Activated CD4-positive, CD25-positive, alpha-beta regulatory T cell (primary cell): ENCODE data around the gene DCANP1.

Experiments used
- DNase-seq, 4 experiments: peaks; one replicate each; lab custom pipeline; 2025; lab: John Stamatoyannopoulos, UW

The DCANP1 gene

DNA sequence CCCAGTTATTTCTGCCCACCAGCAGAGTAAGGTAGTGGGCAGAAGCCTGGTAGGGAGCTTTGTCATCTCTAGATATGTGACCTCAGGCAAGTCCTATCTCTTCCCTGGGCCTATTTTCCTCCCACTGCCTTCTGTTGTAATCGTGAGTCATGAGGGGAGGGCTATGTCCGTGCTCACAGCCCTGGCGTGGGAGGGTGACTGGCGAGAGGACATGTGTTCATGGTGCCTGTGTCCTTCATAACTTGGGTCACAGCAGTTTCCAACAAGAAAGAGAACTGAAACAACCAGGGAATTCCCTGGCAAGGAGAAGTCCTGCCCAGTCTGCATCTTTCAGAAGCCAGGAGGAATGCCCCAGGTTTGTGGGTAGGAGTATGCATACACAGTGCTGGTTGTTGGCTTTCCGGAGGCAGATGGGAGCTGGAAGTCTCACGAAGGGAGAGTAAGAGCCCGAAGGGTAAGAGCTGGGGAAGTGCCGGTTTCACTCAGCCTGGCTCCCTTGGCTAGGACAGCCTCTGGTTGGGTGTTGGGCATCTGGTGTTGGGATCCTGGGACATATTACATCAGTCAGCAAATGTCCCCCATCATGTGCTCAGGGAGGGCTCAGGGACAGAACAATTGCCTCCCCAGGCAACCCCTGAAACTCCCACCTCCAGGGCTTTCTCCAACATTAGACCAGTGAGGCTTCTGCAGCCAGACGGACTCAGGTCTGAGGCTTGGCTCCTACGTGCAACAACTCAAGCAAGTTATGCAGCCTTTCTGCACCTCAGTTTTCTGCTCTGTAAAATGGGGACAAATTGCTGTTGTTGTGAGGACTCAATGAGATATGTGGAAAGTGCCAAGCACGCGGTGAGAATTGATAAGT lies 9.3 kb upstream of the DCANP1 start:
- no peak for DNase-seq

GRCh38 chr5:135455876-135456237 lies 8.7 kb upstream of the DCANP1 start:
- no peak for DNase-seq

DNA sequence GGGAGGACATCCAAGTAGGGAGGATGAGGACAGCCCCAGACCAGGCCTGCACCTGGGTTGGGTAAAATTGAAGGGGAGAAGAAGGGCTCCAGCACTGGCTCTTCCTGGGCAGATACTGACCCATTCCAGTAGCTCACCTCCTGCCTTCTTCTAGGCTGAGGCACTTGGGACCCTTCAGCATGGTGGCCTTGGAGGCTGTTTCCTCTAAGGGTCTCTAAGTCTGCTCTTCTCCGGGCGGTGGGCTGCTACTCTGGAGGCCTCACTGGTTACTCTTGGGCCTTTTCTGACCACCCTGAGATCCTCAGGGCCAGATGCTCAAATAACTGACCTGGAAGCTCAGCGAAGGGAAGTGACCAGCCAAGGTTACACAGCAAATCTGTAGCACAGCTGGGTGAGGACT lies 7.8 kb upstream of the DCANP1 start:
- DNase-seq, result no peak

DNA sequence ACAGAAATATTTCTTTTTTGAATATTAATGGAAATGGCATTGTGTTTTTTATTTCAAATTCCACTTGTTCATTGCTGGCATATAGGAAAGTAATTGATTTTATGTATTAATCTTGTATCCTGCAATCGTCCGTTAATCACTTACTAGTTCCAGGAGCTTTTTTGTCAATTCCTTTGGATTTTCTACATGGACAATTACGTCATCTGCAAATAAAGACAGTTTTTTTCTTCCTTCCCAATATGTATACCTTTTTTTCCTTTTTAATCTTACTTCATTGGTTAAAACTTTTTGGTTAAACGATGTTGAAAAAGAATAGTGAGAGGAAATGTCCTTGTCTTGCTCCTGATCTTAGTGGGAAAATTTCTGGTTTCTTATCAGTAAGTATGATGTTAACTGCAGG lies 6.5 kb upstream of the DCANP1 start:
- DNase-seq, result no peak

- no peak for DNase-seq
These were observed 5.3 kb upstream of the DCANP1 start, which contains the start of gene TIFAB for GRCh38 chr5:135452321-135453030. Gene TIFAB (minus strand): TSS chr5:135452351. CDS start chr5:135449939, 2,412 bp downstream.

- DNase-seq, result no peak
These were observed 4.6 kb upstream of the DCANP1 start for GRCh38 chr5:135451581-135452320.

DNA sequence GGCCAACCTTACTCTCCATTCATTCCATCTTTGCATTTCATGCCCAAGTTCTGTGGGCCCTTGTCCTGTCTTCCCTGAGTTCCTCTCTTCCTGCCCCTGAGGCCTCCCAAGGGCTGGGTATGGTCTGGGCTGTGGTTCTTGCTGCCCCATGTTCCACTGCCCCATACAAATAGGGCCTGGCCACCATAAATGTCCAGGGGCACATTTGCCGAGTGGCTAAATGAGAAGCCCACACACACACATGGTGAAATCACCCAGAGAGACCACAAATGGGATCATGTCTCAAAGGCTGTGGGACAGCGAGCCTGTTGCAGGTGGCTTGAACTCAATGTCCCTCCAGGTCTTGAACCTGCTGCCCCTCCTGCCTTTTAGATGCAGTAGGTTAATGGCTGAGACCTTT lies 3.8 kb upstream of the DCANP1 start:
- no peak for DNase-seq

GRCh38 chr5:135450336-135450735 lies 3.2 kb upstream of the DCANP1 start:
- DNase-seq, result no peak

DNA sequence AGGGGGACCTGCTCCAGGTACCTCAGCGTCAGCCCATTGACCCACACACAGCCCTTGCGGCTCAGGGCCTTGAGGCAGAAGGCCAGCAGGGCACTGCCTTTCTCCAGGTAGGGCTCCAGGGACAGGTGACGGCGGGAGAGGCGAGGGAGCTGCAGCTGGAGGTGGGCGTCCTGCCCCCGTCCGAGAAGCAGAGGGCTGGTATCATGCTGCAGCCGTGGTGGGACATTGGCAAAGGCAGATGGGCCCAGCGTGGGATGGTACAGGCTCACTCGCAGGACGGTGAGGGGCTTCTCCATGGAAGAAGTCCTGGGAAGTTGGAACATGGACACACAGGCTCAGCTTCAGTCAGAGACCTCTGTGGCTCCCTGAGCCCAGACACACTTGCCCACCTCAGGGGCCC lies 2.5 kb upstream of the DCANP1 start:
- no peak for DNase-seq

DNA sequence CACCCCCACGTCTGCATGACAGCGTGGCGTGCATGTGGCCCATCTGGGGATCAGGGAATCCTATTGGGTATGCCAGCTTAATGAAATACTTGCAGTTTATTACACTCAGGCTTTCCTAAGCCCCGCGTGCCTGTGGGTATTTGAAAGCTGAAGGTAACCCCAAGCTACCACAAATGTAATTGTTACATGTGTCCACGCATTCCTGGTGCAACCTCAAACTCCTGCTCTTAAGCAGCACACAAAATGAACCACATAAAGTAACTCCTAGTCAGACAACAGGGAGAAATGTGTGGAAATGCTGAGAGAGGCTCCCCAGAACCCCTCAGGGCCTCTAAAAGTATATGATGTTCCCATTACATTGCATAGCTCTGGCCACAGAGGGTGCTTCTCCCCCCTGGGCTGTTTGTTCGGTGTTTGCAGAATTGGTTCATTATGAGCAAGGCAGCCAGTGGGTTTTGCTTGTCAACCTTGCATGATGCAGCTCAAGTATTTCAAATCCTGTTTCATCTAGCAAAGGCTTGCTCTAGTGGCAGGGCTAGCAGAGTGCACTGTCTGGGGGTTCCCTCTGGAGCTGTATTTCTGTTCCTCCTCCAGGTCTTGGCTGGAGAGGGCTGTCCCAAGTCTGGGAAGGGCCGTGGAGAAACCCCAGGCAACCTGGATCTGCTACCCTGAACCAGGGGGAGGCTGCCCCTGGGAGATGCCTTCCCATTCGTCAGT lies 1.8 kb upstream of the DCANP1 start:
- no peak for DNase-seq

GRCh38 chr5:135448071-135448739 lies 1.1 kb upstream of the DCANP1 start:
- DNase-seq, result no peak

- no peak for DNase-seq
These were observed 533 bp downstream of the DCANP1 start for GRCh38 chr5:135446615-135447014.

DNA sequence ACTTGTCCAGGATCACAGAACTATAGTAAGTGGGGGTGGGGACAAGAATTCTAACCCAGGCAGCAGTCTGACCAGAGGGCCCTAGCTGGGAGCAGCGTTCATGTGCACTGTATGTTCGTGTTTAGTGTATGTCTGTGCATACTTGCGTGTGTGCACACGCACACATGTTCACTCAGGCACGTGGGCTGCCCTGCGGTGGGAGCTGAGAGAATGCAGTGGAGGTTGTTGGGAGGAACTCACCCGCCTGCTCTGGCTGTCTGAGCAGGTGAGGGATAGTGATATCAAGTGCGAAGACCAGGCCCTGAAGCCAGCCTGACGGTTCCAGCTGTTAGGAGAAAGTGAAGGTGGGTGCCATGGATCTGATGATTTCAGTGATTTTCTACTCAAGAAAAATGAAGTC lies 942 bp downstream of the DCANP1 start:
- DNase-seq, result no peak

GRCh38 chr5:135445306-135445985 lies 1.7 kb downstream of the DCANP1 start:
- no peak for DNase-seq

DNA sequence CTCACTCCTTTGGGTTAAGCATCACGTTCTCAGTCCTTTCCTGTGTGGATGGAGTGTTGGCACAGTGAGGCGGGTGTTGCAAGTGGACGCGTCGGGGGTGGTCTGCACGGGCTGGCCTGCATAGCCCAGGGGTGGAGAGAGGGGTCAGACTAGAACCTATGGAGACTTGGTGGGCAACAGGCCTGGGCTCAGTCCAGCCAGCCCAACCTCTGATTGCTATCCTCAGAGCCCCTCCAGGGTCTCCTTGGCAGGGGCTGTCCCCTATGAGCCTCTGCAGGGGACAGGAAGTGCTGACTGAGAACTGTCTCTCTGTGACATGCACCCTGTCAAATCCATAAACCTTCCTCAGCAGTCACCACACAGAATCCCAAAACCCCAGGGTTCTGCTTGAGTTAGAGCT lies 2.3 kb downstream of the DCANP1 start:
- no peak for DNase-seq

DNA sequence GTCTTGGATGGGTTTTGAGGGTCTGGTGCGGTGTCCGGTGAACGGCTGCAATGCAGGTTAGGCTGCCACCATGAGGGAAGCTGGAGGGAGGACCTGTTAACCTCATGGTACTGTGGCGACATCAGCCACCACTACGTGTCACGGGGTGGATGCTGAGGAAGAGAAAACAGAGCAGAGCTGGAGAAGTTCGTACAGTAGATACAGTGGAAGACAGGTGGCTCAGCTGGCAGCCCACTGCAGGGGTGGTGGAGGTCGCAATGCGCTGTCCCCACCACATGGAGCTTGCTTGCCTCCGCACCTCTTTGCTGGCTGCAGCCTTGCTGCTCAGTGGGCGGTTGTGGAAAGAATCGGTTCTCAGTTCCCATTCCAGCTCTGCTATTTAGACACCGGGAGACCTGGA lies 2.8 kb downstream of the DCANP1 start:
- no peak for DNase-seq

DNA sequence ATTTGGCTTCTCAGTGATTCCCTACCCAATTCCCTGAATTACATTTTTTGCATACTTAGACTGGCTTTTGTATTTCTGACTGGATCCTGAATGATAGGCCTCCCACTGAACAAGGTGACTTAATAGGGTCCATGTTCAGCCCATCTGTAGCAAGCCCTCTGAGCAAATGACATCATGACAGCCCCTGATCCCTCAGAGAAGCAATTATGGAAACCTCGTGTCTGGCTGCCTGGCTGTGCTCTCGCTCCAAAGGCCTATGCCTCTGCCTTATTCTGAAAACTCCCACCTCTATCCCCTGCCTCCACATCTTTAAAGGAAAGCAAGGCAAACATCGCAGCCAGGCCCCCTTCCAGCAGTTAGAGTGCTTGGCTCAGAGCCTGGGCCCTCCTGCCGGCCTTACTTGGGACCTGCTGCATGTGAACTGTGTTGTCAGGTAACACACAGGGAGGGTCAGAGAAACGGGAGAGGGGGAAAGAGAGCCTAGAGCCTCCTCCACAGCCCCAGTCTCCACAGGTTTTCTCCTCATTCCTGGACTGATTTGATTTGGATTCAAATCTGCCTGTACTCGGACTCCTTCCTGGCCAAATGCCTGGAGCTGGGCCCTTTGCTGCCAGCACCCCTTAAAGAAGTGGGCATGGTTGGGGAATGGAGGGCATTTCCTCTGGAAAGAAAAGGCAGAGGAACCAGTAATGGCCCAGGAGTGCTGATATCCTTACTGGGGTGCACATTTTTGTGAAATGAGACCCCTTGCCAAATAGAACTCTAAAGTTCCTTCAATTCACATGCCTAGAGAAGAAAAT lies 3.8 kb downstream of the DCANP1 start:
- DNase-seq, result no peak

GRCh38 chr5:135442431-135443160 lies 4.6 kb downstream of the DCANP1 start:
- no peak for DNase-seq

- DNase-seq, result no peak
These were observed 5.2 kb downstream of the DCANP1 start for GRCh38 chr5:135441919-135442318.
